K562 (cell line): Measurements from ENCODE around the gene RANBP3. TPM values are rescaled to one million over a fixed set of nuclear protein-coding genes. Genes with fewer than 3 reads are reported as not detected.
A peak's percentile ranks its signal among the peaks of the same experiment; 100 is the strongest.

Source experiments
- CREM ChIP-seq: IDR thresholded peaks from 2 replicates; pipeline ENCODE4 v1.6.1; 2014; ENCODE audit warnings: antibody characterized with exemption, low read depth
- DNMT1 ChIP-seq: fragments of 450-650 bp; IDR thresholded peaks from 2 replicates; pipeline ENCODE4 v1.6.1; 2016; ENCODE audit warnings: antibody characterized with exemption, mild to moderate bottlenecking
- ERF ChIP-seq: fragments of 450-650 bp; formaldehyde crosslinking; IDR thresholded peaks from 2 replicates; pipeline ENCODE4 v1.4.0; 2020; ENCODE audit warnings: mild to moderate bottlenecking, mixed read lengths
- GTF2B ChIP-seq: IDR thresholded peaks from 2 replicates; pipeline ENCODE4 v1.6.1; 2011; ENCODE audit not compliant: insufficient read length; ENCODE audit errors: extremely low read depth
- JUNB ChIP-seq: fragments of 450-650 bp; formaldehyde crosslinking; conservative IDR thresholded peaks from 2 replicates; pipeline ENCODE4 v1.4.0; 2020; ENCODE audit warnings: mild to moderate bottlenecking
- KLF13 ChIP-seq: fragments of 450-650 bp; IDR thresholded peaks from 2 replicates; pipeline ENCODE4 v1.6.1; 2016; ENCODE audit warnings: missing genetic modification characterization, low read depth, mild to moderate bottlenecking, missing compliant biosample characterization, moderate library complexity, borderline replicate concordance
- MCM2 ChIP-seq: fragments of 450-650 bp; IDR thresholded peaks from 2 replicates; pipeline ENCODE4 v1.6.1; 2017; ENCODE audit warnings: low read depth, mild to moderate bottlenecking
- MEF2A ChIP-seq: IDR thresholded peaks from 2 replicates; pipeline ENCODE4 v1.6.1; 2011; ENCODE audit warnings: low read depth, mild to moderate bottlenecking, low read length, moderate library complexity; ENCODE audit not compliant: control insufficient read depth
- MLX ChIP-seq, 2 experiments: fragments of 450-650 bp in 1 of 2; sonication (generic) in 1 of 2; formaldehyde crosslinking; conservative IDR thresholded peaks; 2 replicates each; pipeline versions ENCODE4 v1.4.0 to v1.8.1; 2020 to 2022; ENCODE audit warnings: mild to moderate bottlenecking in 1 of 2, missing genetic modification reagents in 1 of 2
- NCOA2 ChIP-seq, 2 experiments: fragments of 450-650 bp; IDR thresholded peaks; 2 replicates each; pipeline ENCODE4 v1.6.1; 2018; ENCODE audit warnings: mild to moderate bottlenecking in 2 of 2, moderate library complexity in 1 of 2; ENCODE audit not compliant: partially characterized antibody in 2 of 2
- NR0B1 ChIP-seq: fragments of 450-650 bp; IDR thresholded peaks from one replicate; pipeline ENCODE4 v1.6.1; 2018; ENCODE audit warnings: mild to moderate bottlenecking, moderate library complexity; ENCODE audit not compliant: partially characterized antibody
- RFX1 ChIP-seq: fragments of 450-650 bp; IDR thresholded peaks from 2 replicates; pipeline ENCODE4 v1.6.1; 2016; ENCODE audit warnings: mild to moderate bottlenecking, moderate library complexity
- SUPT5H ChIP-seq: fragments of 450-650 bp; IDR thresholded peaks from 2 replicates; pipeline ENCODE4 v1.6.1; 2016
- TAF1 ChIP-seq: IDR thresholded peaks from 2 replicates; pipeline ENCODE4 v1.6.1; 2011; ENCODE audit warnings: mild to moderate bottlenecking, low read length, moderate library complexity; ENCODE audit not compliant: insufficient read depth, control insufficient read depth, severe bottlenecking; ENCODE audit errors: extremely low read depth
- TAF15 ChIP-seq: fragments of 200-400 bp; formaldehyde crosslinking; IDR thresholded peaks from 2 replicates; pipeline ENCODE4 v1.6.1; 2017; ENCODE audit warnings: mild to moderate bottlenecking, low read depth, low read length, moderate library complexity
- TEAD1 ChIP-seq, 2 experiments: fragments of 450-650 bp in 1 of 2; sonication (generic) in 1 of 2; formaldehyde crosslinking; IDR thresholded peaks; 2 replicates each; pipeline versions ENCODE4 v1.4.0 to v1.8.0; 2020 to 2022; ENCODE audit warnings: mild to moderate bottlenecking in 2 of 2, missing genetic modification reagents in 1 of 2
- THRB ChIP-seq: fragments of 450-650 bp; formaldehyde crosslinking; conservative IDR thresholded peaks from 2 replicates; pipeline ENCODE4 v1.4.0; 2022; ENCODE audit warnings: mild to moderate bottlenecking, missing genetic modification characterization
- VEZF1 ChIP-seq: fragments of 200-800 bp; sonication (Bioruptor generic); IDR thresholded peaks from 2 replicates; pipeline ENCODE4 v1.6.1; 2017; ENCODE audit warnings: missing genetic modification characterization, missing compliant biosample characterization
- ZBTB43 ChIP-seq: sonication (generic); formaldehyde crosslinking; IDR thresholded peaks from 2 replicates; pipeline ENCODE4 v1.8.0; 2023; ENCODE audit warnings: mild to moderate bottlenecking, missing genetic modification reagents
- ZNF274 ChIP-seq: IDR thresholded peaks from 2 replicates; pipeline ENCODE4 v1.6.1; 2011; ENCODE audit warnings: low read depth, mild to moderate bottlenecking, low read length, moderate library complexity, borderline replicate concordance
- polyA plus RNA-seq, 8 experiments: library from polyadenylated mRNA; depleted of rRNA in 4 of 8; stranded (reverse) in 5 of 8; unstranded in 3 of 8; fragments of >200 nt; fragmentation: Nextera tagmentation in 2 of 8; fragmentation: Illumina TruSeq in 1 of 8; extraction: Ambion mirVana in 2 of 8; extraction: Trizol in 1 of 8; gene quantifications; 2 replicates each; pipeline versions ENCODE4 v1.2.1 to v1.2.3, GENCODE V29; 2011 to 2014; ENCODE audit warnings: inconsistent platforms in 1 of 8, missing spikeins in 1 of 8
- total RNA-seq, 7 experiments: library from RNA; depleted of rRNA in 6 of 7; stranded (reverse); fragments of >200 nt in 6 of 7; fragmentation: Illumina TruSeq in 2 of 7; extraction: Trizol in 2 of 7; gene quantifications; 2 replicates each; pipeline versions ENCODE4 v1.2.1 to v1.2.3, GENCODE V29; 2011 to 2021; ENCODE audit warnings: low replicate concordance in 1 of 7

Gene RANBP3
- total and polyA plus RNA-seq, 9 of the 15 experiments (the other 6 are each of a cell fraction or from before 2014, with no cell fraction given) = 0.90 to 95.1 (median 63.2) TPM

- TF ChIP-seq DNMT1 (no peak), KLF13 (tag) (no peak), TAF1 (no peak), MLX (CRISPR knock-in tag; conservative IDR thresholded peaks at IDR 0.05) (no peak), MCM2 (no peak), TEAD1 (CRISPR knock-in tag; IDR thresholded peaks at IDR 0.05) (0 out of 4 replicates have a peak, but pooled peaks of 1 of the 2 experiments have one; percentile 23), SUPT5H (no peak; the same call in 1 of the 2 replicates), ZBTB43 (no peak), RFX1 (no peak), VEZF1 (CRISPR knock-in tag) (peak; percentile 64), ZNF274 (no peak), ERF (CRISPR knock-in tag) (no peak), CREM (peak; percentile 86), TAF15 (no peak), NCOA2 (IDR thresholded peaks at IDR 0.05; ENCODE audit: partially characterized antibody in 2 of 2) (no peak), NR0B1 (no peak), MEF2A (0 out of 2 replicates have a peak, but pooled peaks have one; percentile 20), GTF2B (no peak), THRB (CRISPR knock-in tag) (no peak), JUNB (CRISPR knock-in tag) (no peak)
Observed at GRCh38 chr19:5893907-5894703, 83.8 kb downstream of the RANBP3 start (continued).
